Ovary (tissue), 9 donors: ENCODE results near the gene KNL1. TPM values are rescaled to one million over a fixed set of nuclear protein-coding genes. Genes with fewer than 3 reads are reported as not detected.
"Not testable (repeated sequence)": the region's sequence is repeated elsewhere in the genome, so short reads cannot be mapped to it uniquely, and the experiment has no call there.

Source experiments
- DNase-seq, 5 donors: peaks; one replicate each; pipeline ENCODE4 v3.0.0-alpha.2; 2019 to 2020
- H3K27ac ChIP-seq, 2 donors: fragments of 200-600 bp; one replicate each; pipeline versions ENCODE4 v1.5.1 to v1.8.0; 2019 to 2022
- H3K27me3 ChIP-seq: fragments of 200-600 bp; one replicate; pipeline ENCODE4 v1.8.0; 2022
- H3K36me3 ChIP-seq: fragments of 200-600 bp; sonication (generic); one replicate; pipeline ENCODE4 v1.5.1; 2019
- H3K4me1 ChIP-seq: one replicate; pipeline ENCODE4 v1.8.1; 2013; ENCODE audit warnings: mild to moderate bottlenecking, moderate library complexity; ENCODE audit not compliant: insufficient read depth
- H3K4me3 ChIP-seq: fragments of 200-600 bp; sonication (generic); one replicate; pipeline ENCODE4 v1.5.1; 2017
- H3K9me3 ChIP-seq, 2 donors: fragments of 200-600 bp in 1 of 2; sonication (generic) in 1 of 2; one replicate each; pipeline versions ENCODE4 v1.5.1 to v1.8.1; 2013 to 2019; ENCODE audit warnings: mild to moderate bottlenecking in 1 of 2, moderate library complexity in 1 of 2
- EP300 ChIP-seq: sonication (generic); formaldehyde crosslinking; IDR thresholded peaks from one replicate; pipeline ENCODE4 v1.6.1; 2017; ENCODE audit warnings: antibody characterized with exemption
- POLR2A ChIP-seq: fragments of 450-650 bp; IDR thresholded peaks from one replicate; pipeline ENCODE4 v1.6.1; 2017; ENCODE audit warnings: antibody characterized with exemption, mild to moderate bottlenecking, moderate library complexity
- WGBS, 3 donors: extraction: QIAGEN DNeasy Blood & Tissue Kit in 1 of 3; methylation state at CpG; one replicate each; pipeline versions ENCODE4 v1.1.5 to v1.1.7; 2013 to 2017; 5-methylcytosine and 5-hydroxymethylcytosine counted together
- intact Hi-C, 4 donors: fragments of 100-400 bp; cut with DNase I; formaldehyde crosslinking; loops; one replicate each; pipeline versions ENCODE4 v1.11.0 to v1.15.1; 2022 to 2023
- polyA plus RNA-seq, 2 donors: library from polyadenylated mRNA; stranded (reverse); fragments of 200-250 nt in 1 of 2; fragments of 350-450 nt in 1 of 2; fragmentation: Illumina TruSeq in 1 of 2; extraction: RNeasy Lipid Tissue Mini Kit (QIAGEN cat#74804) in 1 of 2; gene quantifications; one replicate each; pipeline ENCODE4 v1.2.3, GENCODE V29; 2013 to 2014
- total RNA-seq, 7 donors: library from RNA; depleted of rRNA in 2 of 7; stranded (reverse); fragments of >200 nt in 2 of 7; fragmentation: NEBNext Ultra II Directional in 3 of 7; extraction: Animal tissue kit (Norgen Biotek cat#: 25700) in 3 of 7; gene quantifications; one replicate each; pipeline versions ENCODE4 v1.1.0 to v1.2.4, GENCODE V29; 2016 to 2023
- TF ChIP-seq, protein P1 (sequence below), 3 donors: fragments of 450-650 bp in 2 of 3; fragments of 200-600 bp in 1 of 3; IDR thresholded peaks; one replicate each; pipeline versions ENCODE4 v1.5.1 to v1.8.0; 2016 to 2022; ENCODE audit warnings: antibody characterized with exemption in 3 of 3, mild to moderate bottlenecking in 1 of 3
- donor health status: DM: no; HTN: no; CAD: no; lungs with moderate emphysema.
- donor health status: DM: no; HTN: no; CAD: no.
- donor health status: Bipolar disorder and iron deficiency.
- donor health status: DM: yes; HTN: yes; CAD: no.
- donor health status: DM: no; HTN: no; CAD: no.
- donor health status: DM: yes; HTN: yes; CAD: no.

KNL1 gene
- total and polyA plus RNA-seq, 9 donors: 0.13 to 1.4 (median 0.48) TPM

DNA sequence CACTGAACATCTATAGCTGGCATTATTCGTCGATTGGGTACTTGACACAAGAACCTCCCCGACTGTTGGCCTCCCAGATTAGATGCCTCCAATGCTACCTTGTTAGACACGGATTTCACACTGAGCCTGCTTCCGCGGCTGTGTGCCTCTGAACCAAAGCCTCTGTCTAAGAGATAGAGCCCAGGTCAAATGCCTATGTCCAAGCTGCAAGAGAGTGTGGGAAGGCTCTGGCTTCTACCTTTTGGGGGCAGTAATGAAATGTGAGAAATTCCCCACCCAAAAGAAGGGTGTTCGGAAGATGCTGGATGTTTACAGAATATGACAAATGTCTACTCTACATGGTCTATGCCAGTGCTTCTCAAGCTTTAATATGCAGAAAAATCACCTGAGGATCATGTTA, 26.9 kb upstream of the KNL1 start:
- H3K4me1 ChIP-seq: peaks cover 7% of the 10 kb centered on the region
- TF ChIP-seq POLR2A (no peak), EP300 (no peak)
- TF ChIP-seq, protein P1, sequence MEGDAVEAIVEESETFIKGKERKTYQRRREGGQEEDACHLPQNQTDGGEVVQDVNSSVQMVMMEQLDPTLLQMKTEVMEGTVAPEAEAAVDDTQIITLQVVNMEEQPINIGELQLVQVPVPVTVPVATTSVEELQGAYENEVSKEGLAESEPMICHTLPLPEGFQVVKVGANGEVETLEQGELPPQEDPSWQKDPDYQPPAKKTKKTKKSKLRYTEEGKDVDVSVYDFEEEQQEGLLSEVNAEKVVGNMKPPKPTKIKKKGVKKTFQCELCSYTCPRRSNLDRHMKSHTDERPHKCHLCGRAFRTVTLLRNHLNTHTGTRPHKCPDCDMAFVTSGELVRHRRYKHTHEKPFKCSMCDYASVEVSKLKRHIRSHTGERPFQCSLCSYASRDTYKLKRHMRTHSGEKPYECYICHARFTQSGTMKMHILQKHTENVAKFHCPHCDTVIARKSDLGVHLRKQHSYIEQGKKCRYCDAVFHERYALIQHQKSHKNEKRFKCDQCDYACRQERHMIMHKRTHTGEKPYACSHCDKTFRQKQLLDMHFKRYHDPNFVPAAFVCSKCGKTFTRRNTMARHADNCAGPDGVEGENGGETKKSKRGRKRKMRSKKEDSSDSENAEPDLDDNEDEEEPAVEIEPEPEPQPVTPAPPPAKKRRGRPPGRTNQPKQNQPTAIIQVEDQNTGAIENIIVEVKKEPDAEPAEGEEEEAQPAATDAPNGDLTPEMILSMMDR (IDR thresholded peaks at IDR 0.05): no peak

DNA sequence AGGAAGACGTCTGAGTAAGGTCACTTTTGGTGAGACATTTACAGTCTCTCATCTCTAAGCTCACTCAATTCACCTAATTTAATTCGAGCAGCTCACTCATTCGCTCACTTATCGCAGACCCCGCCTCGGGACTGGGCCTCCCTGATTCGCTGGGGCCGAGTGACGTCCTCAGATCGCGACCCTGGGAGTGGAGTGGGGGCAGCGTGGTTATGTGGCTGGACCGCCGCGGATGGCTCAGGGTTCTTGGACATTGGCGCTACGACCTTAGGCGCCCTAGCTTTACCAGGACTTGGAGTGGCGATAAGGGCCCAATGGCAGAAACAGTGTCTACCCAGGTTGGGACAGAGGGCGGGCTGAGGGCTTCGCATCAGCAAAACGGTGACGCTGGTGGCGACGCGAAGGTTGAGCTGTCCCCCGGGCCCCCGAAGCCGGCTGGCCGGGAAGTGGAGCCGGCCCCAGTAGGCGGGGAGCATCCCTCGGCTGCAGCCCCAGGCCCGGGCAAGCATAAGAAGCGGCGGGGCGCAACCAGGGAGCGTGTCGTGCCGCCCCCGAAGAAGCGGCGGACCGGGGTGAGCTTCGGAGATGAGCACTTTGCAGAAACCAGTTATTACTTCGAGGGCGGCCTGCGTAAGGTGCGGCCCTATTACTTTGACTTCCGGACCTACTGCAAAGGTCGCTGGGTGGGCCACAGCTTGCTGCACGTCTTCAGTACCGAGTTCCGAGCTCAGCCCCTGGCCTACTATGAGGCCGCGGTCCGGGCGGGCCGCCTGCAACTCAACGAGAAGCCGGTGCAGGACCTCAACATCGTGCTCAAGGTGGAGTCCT, 24.7 kb upstream of the KNL1 start, which contains the start of gene RPUSD2:
Gene RPUSD2 (plus strand): TSS at position 171 of the 825 bp plus-strand sequence. CDS start 39 bp downstream, at position 210.
- intact Hi-C loops: loop anchor here in 2 of 4 donors (10.0 kb wide), 2 partner anchors 125 to 185 kb away; partner anchors contain the start of genes BAHD1 (in 1 of the 2) and RMDN3 (in 1 of the 2)
- no peaks in the 10 kb centered on the region for H3K9me3 ChIP-seq
- peak; percentile 89 to 94 (median 92) for DNase-seq
- H3K27me3 ChIP-seq: no peaks in the 10 kb centered on the region
- no peaks in the 10 kb centered on the region for H3K36me3 ChIP-seq
- WGBS, 3 donors: 0 to 1% (median 0%) methylated on average over 37 to 62 of the region's 62 CpGs
- peak within 1 kb of the TSS; percentile 53 to 71 for H3K27ac ChIP-seq
- H3K4me1 ChIP-seq: peaks cover 5% of the 10 kb centered on the region
- peak; percentile 90 for TF ChIP-seq POLR2A
- TF ChIP-seq, protein P1 (IDR thresholded peaks at IDR 0.05): no peak
- no peak for TF ChIP-seq EP300
- H3K4me3 ChIP-seq: peak within 1 kb of the TSS; percentile 69

More for the DNA sequence above, 26.9 kb upstream of the KNL1 start:
- intact Hi-C loops: loop anchor here in 2 of 4 donors (10.0 kb wide), 2 partner anchors 122 to 188 kb away; partner anchors contain the start of genes BAHD1 (in 1 of the 2) and RMDN3 (in 1 of the 2)
- no peak overlapping the region for H3K4me3 ChIP-seq
- H3K9me3 ChIP-seq: no peaks in the 10 kb centered on the region
- H3K27me3 ChIP-seq: no peaks in the 10 kb centered on the region
- no peak overlapping the region for H3K27ac ChIP-seq
- WGBS, 3 donors: 24 to 37% (median 29%) methylated on average over 7 of the region's 7 CpGs
- no peak for DNase-seq
- H3K36me3 ChIP-seq: no peaks in the 10 kb centered on the region

DNA sequence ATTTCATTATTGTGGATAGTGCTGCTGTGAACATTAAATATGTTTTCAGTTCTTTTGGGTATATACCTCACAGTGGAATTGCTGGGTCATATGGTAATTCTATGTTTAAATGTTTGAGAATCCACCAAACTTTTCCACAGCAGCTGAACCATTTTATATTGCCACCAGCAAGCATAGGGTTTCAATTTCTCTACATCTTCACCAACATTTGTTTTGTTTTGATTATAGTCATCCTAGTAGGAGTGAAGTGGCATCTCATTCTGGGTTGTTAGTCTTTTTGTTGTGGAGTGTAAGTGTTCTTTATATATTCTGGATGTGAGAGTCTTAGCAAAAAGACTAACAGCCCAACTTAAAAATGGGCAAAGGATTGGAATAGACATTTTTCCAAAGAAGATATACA, 18.9 kb upstream of the KNL1 start:
- Histone ChIP-seq H3K9me3 (no peaks in the 10 kb centered on the region), H3K4me3 (no peak overlapping the region), H3K27me3 (no peaks in the 10 kb centered on the region), H3K27ac (no peak overlapping the region), H3K36me3 (no peaks in the 10 kb centered on the region), H3K4me1 (peaks cover 4% of the 10 kb centered on the region)
- no peak for DNase-seq
- intact Hi-C loops: no loop called here
- no peak for TF ChIP-seq EP300
- TF ChIP-seq, protein P1 (IDR thresholded peaks at IDR 0.05): no peak
- no peak for TF ChIP-seq POLR2A

DNA sequence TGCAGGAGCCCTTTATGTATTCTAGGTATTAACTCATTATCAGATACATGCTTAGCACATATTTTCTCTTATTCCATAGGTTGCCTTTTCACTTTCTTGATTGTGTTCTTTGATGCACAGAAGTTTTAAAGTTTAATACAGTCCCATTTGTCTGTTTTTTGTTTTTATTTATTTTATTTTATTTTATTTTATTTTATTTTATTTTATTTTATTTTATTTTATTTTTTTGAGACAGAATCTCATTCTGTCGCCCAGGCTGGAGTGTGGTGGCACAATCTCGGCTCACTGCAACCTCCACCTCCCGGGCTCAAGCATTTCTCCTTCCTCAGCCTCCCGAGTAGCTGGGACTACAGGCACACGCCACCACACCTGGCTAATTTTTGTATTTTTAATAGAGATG, 17.1 kb upstream of the KNL1 start:
- intact Hi-C loops, H3K4me3 ChIP-seq, H3K9me3 ChIP-seq, H3K36me3 ChIP-seq, DNase-seq, H3K27me3 ChIP-seq, H3K27ac ChIP-seq, H3K4me1 ChIP-seq: not testable (repeated sequence)
- WGBS, 3 donors: 93 to 98% (median 94%) methylated on average over 5 of the region's 5 CpGs

DNA sequence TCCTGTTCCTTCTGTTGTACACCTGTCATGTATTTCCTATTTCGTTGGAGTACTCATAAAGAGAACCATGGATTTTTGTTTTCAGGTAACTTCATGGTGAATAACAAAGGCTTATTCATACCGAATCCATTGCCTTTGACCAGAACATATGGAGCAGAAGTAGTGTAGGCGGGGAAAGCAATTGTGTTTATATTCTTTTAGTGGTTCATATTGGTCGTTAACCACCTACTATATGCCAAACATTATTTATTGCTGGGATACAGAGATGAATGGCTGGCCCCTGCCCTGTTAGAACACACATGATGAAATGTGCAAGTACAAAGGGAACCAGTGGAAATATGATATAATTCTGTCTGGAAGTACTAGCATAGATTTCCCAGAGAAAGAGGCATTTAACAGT, 15.2 kb upstream of the KNL1 start:
- H3K27ac ChIP-seq: no peak overlapping the region
- H3K4me1 ChIP-seq: no peaks in the 10 kb centered on the region
- no peak for DNase-seq
- 70 to 72% (median 71%) methylated on average over 4 of the region's 4 CpGs for WGBS, 3 donors
- TF ChIP-seq, protein P1 (IDR thresholded peaks at IDR 0.05): no peak
- no peak for TF ChIP-seq EP300
- TF ChIP-seq POLR2A: no peak
- no peak overlapping the region for H3K4me3 ChIP-seq
- intact Hi-C loops: no loop called here
- no peaks in the 10 kb centered on the region for H3K36me3 ChIP-seq
- no peaks in the 10 kb centered on the region for H3K9me3 ChIP-seq
- no peaks in the 10 kb centered on the region for H3K27me3 ChIP-seq

DNA sequence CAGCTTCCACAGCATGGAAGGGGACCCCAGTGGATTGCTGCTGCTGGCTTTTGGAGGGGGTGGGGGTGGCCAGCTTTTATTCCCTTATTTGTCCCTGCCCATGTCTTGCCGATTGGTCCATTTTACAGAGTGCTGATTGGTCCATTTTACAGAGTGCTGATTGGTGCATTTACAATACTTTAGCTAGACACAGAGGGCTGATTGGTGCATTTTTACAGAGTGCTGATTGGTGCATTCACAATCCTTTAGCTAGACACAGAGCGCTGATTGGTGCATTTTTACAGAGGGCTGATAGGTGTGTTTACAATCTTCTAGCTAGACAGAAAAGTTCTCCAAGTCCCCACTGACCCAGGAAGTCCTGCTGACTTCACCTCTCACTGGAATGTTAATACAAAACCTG, 12.3 kb upstream of the KNL1 start:
- H3K4me3 ChIP-seq, H3K9me3 ChIP-seq, H3K36me3 ChIP-seq, H3K27ac ChIP-seq, H3K4me1 ChIP-seq, DNase-seq, H3K27me3 ChIP-seq: not testable (repeated sequence)
- intact Hi-C loops: loop anchor here in 2 of 4 donors (10.0 kb wide), 1 partner anchor 313 kb away; the partner anchor contains the start of gene VPS18 (in 2 of the 2)
- 52 to 78% (median 68%) methylated on average over 2 of the region's 2 CpGs for WGBS, 3 donors
